HG03342 (cell line): Measurements from ENCODE around the gene COL26A1.
"Not testable (repeated sequence)": the region's sequence is repeated elsewhere in the genome, so short reads cannot be mapped to it uniquely, and the experiment has no call there.

Experiments
- ATAC-seq: cut with Tn5 transposase; IDR thresholded peaks from one replicate; pipeline ENCODE4 v1.9.1; 2021; ENCODE audit warnings: mild to moderate bottlenecking, moderate library complexity; ENCODE audit not compliant: unreplicated experiment

COL26A1 gene

DNA sequence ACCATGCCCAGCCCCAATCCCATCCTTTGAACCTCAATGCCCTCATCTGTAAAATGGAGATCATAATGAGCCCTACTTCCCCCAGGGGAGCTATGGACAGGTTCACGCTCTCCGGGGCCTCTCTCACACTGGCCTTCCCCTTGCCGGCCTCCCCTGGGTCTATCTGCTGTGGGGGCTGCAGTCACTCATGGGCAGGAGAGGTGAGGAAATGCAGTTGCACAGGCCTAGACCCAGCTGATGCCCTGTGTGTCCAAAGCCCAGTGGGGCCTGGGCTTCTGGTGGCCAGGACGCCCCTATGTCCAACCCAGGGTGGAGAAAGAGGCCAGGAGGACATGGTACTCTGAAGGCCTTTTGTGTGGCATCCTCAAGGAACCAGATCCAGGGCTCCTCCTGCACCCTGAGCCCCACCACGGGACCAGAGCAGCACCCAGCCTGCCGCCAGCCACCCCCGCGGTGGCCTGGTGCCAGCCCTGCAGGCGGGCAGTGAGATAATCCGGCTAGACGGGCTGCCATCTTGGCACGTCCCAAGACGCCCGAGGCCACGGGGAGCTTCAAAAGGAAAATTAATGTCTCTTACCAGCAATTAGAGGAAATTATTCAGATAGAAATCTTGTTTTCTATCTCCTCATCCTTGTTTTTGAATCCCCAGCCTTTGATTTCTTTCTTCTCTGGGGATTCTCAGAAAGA, 227.4 kb downstream of the COL26A1 start:
- ATAC-seq, result no peak

DNA sequence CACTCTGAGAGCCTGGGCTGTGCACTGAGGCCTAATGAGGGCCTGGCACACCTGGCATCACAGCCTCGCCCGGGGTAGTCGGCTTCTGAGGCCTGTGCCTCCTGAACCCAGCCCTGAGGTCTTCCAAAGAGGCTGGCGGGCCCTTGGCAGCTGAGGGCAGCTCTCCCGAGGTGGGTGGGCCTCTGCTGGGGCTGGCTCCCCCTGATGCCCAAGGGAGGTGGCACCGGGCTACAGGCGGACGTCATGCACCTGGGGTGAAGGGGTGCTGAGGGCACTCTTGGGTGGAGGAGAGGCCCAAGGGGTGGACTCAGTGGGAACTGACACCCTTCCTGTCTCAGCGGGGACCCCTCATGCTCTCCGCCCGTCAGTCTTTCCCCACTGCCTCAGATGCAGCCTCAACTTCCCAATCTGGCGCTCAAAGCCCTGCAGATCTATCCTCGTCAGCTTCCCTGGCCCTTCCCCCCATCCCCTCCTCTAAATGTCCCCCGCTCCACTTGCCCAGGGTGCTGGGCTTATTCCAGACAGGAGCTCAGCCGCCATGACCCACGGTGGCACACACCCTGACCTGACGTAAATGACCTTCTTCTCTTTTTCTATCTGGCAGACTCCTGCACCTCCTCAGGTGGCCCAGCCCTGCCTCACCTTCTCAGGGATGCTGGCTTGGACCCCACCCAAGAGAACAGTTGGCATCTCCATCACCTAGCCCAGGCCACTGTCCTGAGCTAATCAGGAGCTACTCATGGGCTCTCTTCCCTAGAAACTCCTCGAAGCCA, 228.2 kb downstream of the COL26A1 start:
- no peak for ATAC-seq

DNA sequence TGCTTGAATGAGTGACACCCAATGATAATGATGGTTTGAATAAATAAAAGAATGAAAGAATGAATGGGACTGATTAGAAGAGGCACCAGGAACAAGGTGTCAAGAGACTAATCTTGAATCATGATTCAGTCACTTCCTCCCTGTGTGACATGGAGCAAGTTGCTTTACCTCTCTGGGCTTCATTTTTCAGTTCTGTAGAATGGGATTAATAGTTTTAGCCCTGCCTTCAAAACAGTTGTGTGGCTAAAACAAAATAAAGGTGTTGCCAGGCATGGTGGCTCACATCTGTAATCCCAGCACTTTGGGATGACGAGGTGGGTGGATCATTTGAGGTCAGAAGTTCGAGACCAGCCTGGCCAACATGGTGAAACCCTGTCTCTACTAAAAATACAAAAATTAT, 228.8 kb downstream of the COL26A1 start:
- ATAC-seq, result no peak

DNA sequence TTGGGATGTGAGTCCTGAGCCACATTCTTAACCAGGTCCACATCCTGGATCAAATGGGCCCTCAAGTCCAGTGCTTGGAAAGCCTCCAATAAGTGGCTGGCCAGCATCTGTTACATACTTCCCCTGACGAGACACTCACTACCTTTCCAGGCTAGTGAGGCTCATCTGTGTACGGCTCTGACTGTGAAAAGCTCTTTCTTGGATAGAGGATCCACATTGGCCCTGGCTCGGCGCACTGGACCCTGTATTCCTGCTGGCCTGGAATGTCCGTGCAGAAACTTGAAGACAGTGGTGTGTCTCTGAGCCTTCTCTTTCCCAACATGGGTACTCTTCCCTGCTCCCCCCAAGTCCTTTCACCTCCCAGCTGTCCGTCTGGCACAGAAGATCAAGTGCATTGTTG, 230.9 kb downstream of the COL26A1 start:
- ATAC-seq, result no peak

DNA sequence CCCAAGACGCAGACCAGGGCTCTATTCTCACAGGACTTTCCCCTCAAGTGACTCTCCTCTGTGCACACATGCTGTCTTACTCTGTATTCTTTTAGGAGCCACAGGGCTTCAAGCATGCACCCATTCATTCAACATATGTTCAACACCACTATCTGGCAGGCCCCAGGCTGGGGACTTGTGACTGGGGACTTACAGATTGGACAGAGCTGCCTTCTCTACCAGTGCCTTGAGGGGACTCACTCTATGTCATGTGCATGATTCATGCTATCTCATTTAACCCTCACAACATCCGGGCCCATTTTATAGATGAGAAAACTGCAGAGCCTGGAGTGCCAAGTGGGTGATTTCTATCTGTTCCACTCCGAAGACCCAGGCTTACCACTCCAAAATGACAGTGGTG, 232.1 kb downstream of the COL26A1 start:
- no peak for ATAC-seq

DNA sequence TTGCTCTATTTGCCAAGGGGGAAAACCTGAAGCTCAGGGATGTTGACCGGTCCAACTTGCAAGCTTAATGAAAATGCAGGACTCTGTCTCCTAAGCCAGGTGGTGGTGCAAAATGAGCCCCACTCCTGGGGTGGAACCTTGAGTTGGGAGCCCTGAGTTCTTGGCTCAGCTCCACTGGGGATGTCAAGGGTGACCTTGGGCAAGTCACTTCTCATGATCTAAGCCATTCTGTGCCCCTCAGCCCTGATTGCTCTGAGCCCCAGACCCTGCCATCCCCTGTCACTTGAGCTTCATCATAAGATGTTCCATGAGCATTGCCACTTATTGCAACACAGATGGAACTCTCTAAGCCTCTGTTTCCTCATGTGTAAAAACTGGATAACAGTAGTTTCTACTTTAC, 232.6 kb downstream of the COL26A1 start:
- ATAC-seq, result no peak

DNA sequence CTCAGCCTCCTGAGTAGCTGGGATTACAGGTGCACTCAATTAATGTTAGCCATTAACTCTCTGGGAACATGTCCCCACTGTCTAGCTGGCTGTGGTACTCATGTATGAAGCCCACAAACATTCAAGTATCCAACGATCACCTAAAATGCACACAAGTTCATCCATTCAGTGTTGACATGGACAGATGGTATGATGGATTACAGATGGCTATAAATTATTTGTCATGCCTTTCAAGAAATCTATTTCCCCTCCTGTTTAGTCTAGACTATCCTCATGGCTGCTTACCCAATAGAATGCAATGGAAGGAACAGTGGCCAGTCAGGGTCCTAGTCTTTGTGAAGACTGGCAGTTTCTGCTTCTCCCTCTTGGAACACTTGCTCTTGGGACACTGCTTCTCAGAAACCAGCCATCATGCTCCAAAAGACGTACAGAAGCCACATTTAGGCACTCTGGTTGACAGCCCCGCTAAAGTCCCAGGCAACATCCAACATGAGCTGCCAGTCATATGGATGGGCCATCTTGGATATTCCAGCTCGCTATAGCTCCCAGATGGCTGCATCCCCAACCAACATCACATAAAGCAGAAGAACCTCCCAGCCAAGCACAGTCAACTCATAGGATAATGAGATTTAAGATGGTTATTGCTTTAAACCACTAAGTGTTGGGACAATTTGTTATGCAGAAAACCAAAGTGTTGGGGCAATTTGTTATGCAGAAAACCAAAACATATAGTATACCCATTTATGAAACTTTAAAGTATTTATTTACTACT, 233.3 kb downstream of the COL26A1 start:
- ATAC-seq, result no peak

DNA sequence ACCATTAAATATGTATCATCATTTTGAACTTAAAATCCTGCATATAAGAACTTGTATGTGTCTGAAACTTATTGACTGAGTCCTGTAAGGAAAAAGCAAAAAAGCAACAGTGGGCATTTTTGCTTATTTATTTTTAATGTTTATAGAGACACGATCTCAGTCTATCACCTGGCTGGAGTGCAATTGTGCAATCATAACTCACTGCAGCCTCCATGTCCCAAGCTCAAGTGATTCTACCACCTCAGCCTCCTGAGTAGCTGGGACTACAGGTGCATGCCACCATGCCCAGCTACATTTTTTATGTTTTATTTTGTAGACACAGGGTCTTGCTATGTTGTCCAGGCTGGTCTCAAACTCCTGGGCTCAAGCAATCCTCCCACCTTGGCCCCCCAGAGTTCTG, 234.2 kb downstream of the COL26A1 start:
- no peak for ATAC-seq

DNA sequence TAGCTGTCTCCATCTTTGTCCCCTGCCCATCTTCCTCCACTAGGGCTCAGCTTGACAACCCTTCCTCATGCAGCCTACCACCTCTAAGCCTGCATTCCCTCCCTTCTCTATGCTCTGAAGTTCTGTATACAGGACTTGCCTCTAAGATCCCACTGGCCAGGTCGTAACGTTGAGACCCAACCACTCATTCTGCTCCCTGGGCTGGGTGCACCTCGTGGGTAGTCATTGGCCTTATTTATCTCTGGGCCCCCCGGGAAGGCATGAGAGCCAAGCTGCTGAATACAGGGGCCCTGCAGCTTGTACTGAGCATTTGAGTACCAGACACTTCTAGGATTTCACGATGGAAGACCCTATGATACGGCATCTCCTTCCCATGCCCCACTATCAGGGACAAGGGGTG, 235.3 kb downstream of the COL26A1 start:
- no peak for ATAC-seq

DNA sequence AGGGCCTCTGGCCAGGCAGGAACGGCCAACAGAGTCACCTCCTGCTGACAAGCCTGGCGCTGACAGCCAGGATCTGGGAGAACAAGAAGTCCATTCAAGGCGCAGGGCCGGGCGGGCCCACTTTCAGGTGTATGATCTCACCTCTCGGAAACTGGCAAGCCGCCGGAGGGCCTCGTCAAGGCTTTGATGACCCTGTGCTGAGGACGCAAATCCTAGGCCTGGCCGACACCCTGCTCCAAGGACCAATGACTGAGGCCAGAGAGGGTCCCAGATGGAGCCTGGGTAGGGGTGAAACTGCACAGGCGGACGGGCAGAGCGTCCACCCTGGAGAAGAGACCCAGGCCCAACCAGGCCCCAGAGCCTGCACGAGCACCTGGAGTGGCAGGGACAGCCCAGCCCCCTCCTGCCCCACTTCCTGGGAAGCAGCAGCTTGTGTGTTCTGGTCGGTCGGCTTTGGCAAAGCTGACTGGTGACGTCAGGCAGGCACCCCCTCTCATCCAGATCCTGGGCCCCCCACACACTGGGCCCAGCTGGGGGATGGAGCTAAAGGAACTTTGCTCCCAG, 235.8 kb downstream of the COL26A1 start:
- ATAC-seq, result no peak

DNA sequence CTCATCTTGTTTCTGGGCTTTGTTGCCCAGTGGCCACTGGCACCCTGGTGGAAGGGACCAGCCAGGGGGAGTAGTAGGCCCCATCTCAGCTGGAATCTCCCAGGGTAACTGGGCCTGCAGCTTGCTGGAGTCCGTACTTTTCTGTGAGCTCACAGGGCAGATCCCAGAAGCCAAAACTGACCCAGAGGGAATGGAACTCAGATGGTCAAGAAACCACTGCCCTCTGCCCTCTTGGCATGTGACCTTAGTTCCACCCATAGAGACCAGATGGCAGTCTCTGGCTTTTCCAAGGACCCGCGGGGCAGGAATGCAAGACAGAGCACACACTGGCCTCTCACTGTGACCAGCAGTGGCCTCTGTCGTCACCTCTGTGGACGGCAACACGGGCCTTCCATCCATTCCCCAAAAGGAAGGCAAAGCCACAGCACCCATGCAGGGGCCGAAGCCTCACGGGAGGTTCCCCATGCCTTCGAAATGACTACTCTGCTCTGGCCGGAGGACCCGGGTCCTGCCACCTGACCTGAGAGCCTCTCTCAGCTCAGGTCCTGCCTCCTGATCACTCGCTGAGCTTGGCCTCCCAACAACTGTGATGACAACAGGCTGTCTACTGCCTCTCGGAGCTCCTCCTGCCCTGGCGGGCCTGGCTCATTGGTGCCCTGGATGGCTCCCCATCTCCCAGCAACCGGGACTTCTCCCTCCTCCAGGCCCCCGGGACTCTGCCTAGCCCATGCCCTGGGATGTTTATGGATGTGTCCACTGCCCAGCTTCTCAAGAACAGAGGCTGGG, 236.5 kb downstream of the COL26A1 start:
- no peak for ATAC-seq

DNA sequence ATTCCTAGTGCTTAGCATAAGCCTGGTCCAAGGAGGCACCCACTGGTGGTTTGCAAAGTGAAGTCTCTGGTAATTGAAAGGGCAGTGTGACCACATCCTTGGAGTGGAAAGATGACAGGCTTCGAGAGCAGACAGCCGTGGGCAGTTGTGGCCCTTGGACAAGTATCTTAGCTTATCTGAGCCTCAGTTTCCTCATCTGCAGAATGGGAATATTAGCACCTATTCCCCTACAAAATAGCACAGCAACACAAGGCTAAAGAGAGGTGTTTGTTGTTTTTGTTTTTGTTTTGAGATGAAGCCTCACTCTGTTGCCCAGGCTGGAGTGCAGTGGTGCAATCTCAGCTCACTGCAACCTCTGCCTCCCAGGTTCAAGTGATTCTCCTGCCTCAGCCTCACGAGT, 237.1 kb downstream of the COL26A1 start:
- ATAC-seq, result no peak

DNA sequence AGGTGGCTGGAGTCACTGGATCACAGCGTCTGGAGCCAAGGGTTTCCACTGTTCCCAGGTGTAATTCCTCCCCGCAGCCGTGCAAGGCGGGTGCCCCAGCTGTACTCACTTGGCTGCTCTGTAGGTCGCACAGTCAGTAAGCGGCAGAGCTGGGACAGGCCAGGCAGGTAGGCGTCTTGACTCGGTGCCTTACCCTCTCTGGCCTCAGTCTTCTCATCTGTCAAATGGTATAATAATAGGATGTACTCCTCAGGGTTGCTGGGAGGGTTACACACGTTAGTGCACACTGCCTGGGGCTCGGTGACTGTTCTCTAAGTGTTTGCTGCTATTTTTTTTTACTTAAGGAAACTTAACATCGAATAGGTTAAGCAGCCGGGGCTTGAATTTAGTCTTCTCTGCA, 239.4 kb downstream of the COL26A1 start:
- no peak for ATAC-seq

DNA sequence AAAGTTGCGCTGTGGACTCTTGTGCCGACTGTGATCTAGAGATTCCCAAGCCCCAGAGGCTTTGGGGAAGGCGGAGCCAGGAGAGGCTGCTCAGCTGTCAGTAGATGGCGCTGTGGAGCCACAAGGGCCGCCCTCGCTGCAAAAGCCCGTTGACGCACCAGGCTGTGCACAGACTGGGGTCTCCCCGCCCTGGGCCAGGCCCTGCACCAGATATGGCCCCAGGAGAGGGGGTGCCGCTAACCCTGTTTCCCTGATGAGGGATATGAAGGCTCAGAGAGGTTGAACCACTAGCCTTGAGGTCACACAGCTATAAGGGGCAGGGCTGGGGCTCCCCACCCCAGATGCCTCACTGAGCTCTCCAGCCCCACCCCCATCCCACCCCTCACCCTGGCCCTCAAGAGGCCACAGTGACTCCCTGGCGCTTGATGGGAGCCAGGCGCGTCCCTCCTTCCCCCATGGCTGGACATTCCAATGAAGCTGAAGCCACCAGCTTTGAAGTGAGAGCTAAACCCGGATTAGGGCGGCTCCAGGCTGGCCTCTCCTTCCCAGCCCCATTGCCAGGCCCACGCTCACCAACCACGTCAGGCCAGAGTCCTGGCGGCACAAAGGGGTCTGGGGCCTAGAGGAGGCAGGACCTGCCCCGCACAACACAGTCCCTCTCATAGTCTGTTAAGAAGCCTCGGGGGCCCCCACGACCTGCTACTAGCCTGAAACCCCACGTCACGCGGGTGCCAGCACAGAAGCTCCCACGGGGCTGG, 240.0 kb downstream of the COL26A1 start:
- ATAC-seq, result no peak

DNA sequence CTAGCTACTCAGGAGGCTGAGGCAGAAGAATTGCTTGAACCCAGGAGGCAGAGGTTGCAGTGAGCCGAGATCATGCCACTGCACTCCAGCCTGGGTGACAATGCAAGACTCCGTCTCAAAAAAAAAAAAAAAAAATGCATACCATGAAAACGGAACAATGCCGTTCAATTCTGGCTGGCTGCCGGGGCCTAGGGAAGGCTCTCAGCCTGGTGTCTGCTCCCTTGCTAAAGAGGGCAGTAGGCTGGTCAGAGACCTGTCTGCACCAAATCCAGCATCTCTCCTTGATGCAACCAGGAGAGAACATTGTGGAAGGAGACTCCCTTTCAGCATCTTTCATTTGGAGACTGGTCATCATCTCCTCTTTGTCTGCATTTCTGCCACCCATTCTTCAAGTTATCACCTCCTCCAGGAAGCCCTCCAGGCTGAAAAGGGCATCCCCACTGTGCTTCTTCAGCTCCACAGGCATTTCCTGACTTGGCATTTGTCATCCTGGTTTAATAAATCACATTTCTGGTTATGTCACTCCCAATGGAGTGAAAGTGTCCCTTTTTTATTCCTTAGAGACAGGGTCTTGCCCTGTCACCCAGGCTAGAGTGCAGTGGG, 241.8 kb downstream of the COL26A1 start:
- no peak for ATAC-seq

DNA sequence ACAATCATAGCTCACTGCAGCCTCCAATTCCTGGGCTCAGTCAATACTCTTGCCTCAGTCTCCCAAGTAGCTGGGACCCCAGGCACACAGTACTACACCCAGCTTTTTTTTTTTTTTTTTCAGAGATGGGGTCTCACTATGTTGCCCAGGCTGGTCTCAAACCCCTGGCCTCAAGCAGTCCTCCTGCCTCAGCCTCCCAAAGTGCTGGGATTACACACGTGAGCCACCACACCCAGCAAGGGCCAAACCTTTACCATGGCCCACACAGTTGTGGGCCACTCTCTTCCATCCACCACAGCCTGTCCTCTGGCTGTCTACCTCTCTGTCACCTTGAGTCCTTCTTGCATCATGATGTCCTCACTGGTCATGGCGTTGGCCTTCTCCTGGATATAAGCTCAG, 242.3 kb downstream of the COL26A1 start:
- not testable (repeated sequence) for ATAC-seq

DNA sequence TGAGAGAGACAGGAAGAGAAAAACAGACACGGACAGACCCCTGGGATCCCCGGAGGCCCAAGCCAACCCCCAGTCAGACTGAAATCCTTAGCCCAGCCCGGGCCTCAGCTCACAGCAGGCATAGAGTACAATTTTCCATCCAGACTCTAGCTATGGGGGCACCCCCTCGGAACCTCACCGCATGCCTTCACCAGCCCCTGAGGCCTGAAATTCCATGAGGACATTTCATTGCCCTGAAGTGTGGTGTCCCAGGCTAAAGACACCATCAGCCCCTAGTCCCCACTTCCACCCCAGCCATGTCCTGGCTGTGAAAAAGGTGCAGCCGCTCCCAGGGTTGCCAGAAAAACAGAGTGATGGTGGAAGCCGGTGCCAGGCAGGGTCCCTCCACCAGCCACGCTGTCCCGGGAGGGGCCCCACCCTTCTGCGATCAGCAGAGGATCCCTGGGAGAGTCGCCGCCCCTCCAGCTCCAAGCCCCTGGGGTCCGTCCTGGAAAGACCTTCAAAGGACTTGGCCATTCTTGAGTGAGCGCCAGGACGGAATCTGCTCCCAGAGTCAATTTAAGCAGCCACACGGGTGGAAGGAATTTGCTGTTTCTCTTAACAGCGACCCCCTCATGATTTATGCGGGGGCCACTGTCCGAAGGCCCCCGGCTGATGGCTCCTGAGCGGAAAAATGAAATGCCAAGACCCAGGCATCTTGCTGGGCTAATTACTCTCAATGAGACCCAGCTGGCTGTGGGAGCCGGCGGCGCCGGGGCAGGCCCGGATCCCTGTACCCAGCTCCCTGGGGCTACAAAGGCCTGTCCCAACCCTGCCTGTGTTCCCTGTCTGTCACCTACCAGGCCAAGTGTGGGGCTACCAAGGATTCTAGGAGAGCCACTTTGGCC, 243.2 kb downstream of the COL26A1 start:
- ATAC-seq, result no peak

DNA sequence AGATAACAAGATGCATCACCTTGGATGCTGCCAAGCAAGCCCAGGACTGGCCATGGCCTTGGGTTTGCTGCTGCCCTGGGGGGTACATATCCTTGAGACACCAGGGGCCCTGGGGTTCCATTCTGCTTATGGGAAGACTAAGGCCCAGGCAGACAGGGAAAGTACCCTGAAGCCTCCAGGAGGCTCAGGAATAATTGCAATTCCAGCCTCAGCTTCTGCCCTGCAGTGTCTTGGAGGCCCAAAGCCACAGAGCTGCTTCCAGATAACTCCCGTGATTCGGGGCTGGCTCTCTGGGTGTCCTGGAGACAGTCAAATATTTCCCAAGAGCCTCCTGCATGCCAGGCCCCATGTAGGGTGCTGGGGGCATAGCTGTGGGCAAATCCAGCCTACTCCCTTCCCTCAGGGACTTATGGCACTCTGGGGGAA, 243.8 kb downstream of the COL26A1 start:
- ATAC-seq, result no peak
